K562 (cell line): ENCODE results near the gene GOLPH3L. TPM values are rescaled to one million over a fixed set of nuclear protein-coding genes. Genes with fewer than 3 reads are reported as not detected.

ENCODE experiments used
- ATAC-seq: fragments of 200-7000 bp; cut with Tn5 transposase; 3 replicates; pipeline ENCODE4 v1.9.1; 2020; ENCODE audit warnings: moderate library complexity
- BruUV-seq: library from RNA; stranded (reverse); fragments of 400-500 nt; replicated peaks from 2 replicates; lab custom pipeline; 2021; lab: Mats Ljungman, UMichigan
- CTCF ChIA-PET: fragments of 300-600 bp; formaldehyde crosslinking; extraction: SDS; loops from one replicate; lab custom pipeline; 2021; ENCODE audit warnings: low intra/inter-chr PET ratio; lab: Yijun Ruan, JAX
- POLR2A ChIA-PET: fragments of 300-600, 350-650 bp; sonication (Branson Sonifier 250); formaldehyde crosslinking; extraction: SDS; loops from one replicate; lab custom pipeline; 2021; ENCODE audit warnings: antibody characterized with exemption, inconsistent platforms; lab: Yijun Ruan, JAX
- DNase-seq, 4 experiments: peaks; one replicate each; pipeline versions ENCODE4 v3.0.0 to v3.0.0-alpha.2; 2011 to 2018; ENCODE audit warnings: low spot score in 3 of 4, mixed read lengths in 3 of 4; ENCODE audit errors: extremely low read depth in 1 of 4
- FAIRE-seq: peaks from 2 replicates; lab custom pipeline; 2011; peaks lifted over from hg19 to GRCh38; lab: Jason Lieb, UNC
- H2AFZ ChIP-seq: 2 replicates; pipeline ENCODE4 v1.6.0; 2011; ENCODE audit warnings: low read depth, low read length, control low read depth, inconsistent platforms
- H3K27ac ChIP-seq: fragments of 200-600 bp; 3 replicates; pipeline ENCODE4 v1.8.0; 2011; ENCODE audit warnings: low read depth, mild to moderate bottlenecking, control low read depth, inconsistent platforms, low read length, moderate library complexity, mixed read lengths; ENCODE audit errors: extremely low read depth
- H3K27me3 ChIP-seq, 2 experiments: fragments of 300-600 bp in 1 of 2; 2 replicates in 1 of 2; 3 replicates in 1 of 2; pipeline versions ENCODE4 v1.6.0 to v1.8.0; 2011; ENCODE audit warnings: inconsistent platforms in 2 of 2, low read length in 2 of 2, mild to moderate bottlenecking in 1 of 2, mixed read lengths in 1 of 2, moderate library complexity in 1 of 2; ENCODE audit not compliant: control insufficient read depth in 2 of 2, insufficient read depth in 2 of 2
- H3K36me3 ChIP-seq: fragments of 300-600 bp; 3 replicates; pipeline ENCODE4 v1.8.0; 2011; ENCODE audit warnings: mild to moderate bottlenecking, low read length, inconsistent platforms; ENCODE audit not compliant: control insufficient read depth, insufficient read depth
- H3K4me1 ChIP-seq, 2 experiments: fragments of 200-600 bp in 1 of 2; replicated peaks in 1 of 2; 2 replicates in 1 of 2; 3 replicates in 1 of 2; pipeline versions ENCODE4 v1.5.1 to v1.8.0; 2011; ENCODE audit warnings: inconsistent platforms in 2 of 2, low read length in 2 of 2, mild to moderate bottlenecking in 1 of 2, mixed read lengths in 1 of 2, moderate library complexity in 1 of 2; ENCODE audit not compliant: control insufficient read depth in 2 of 2, insufficient read depth in 2 of 2
- H3K4me2 ChIP-seq: 2 replicates; pipeline ENCODE4 v1.6.1; 2011; ENCODE audit warnings: low read length, control low read depth, inconsistent platforms, mixed read lengths; ENCODE audit not compliant: insufficient read depth
- H3K4me3 ChIP-seq: fragments of 200-600 bp; sonication (generic), shearing (Covaris generic); 2 replicates; pipeline ENCODE4 v1.5.1; 2016; ENCODE audit warnings: control low read depth, inconsistent platforms
- H3K79me2 ChIP-seq: fragments of 200-600 bp; 3 replicates; pipeline ENCODE4 v1.8.0; 2011; ENCODE audit warnings: low read length, inconsistent platforms; ENCODE audit not compliant: control insufficient read depth, insufficient read depth
- H3K9ac ChIP-seq, 2 experiments: 2 replicates each; pipeline versions ENCODE4 v1.6.0 to v1.6.1; 2011; ENCODE audit warnings: low read depth in 2 of 2, low read length in 2 of 2, control low read depth in 1 of 2, inconsistent platforms in 1 of 2, mild to moderate bottlenecking in 1 of 2, mixed read lengths in 1 of 2; ENCODE audit not compliant: insufficient read depth in 1 of 2
- H3K9me1 ChIP-seq: one replicate; pipeline ENCODE4 v1.6.0; 2011; ENCODE audit warnings: inconsistent platforms, mild to moderate bottlenecking, low read length, moderate library complexity; ENCODE audit not compliant: control insufficient read depth, insufficient read depth
- H3K9me3 ChIP-seq: replicated peaks from 2 replicates; pipeline ENCODE4 v1.5.1; 2011; ENCODE audit warnings: low read depth, low read length, inconsistent platforms; ENCODE audit not compliant: control insufficient read depth, insufficient read depth
- H4K20me1 ChIP-seq: replicated peaks from 2 replicates; pipeline ENCODE4 v1.6.1; 2011; ENCODE audit warnings: low read length, inconsistent platforms, mixed read lengths; ENCODE audit not compliant: control insufficient read depth, insufficient read depth
- ATF3 ChIP-seq, 2 experiments: fragments of 450-650 bp in 1 of 2; sonication (generic) in 1 of 2; formaldehyde crosslinking in 1 of 2; IDR thresholded peaks in 1 of 2; conservative IDR thresholded peaks in 1 of 2; 2 replicates each; pipeline versions ENCODE4 v1.6.1 to v1.8.1; 2016 to 2023; ENCODE audit warnings: mild to moderate bottlenecking in 2 of 2, moderate library complexity in 2 of 2, inconsistent platforms in 1 of 2, missing genetic modification reagents in 1 of 2
- CBFA2T2 ChIP-seq: fragments of 450-650 bp; conservative IDR thresholded peaks from 2 replicates; pipeline ENCODE4 v1.6.1; 2017; ENCODE audit warnings: mild to moderate bottlenecking
- CC2D1A ChIP-seq: fragments of 450-650 bp; IDR thresholded peaks from 2 replicates; pipeline ENCODE4 v1.6.1; 2017; ENCODE audit warnings: mild to moderate bottlenecking
- CHAMP1 ChIP-seq: fragments of 450-650 bp; IDR thresholded peaks from 2 replicates; pipeline ENCODE4 v1.6.1; 2016; ENCODE audit warnings: mild to moderate bottlenecking
- CHCHD3 ChIP-seq: fragments of 250-450 bp; sonication (Bioruptor Pico); IDR thresholded peaks from 2 replicates; pipeline ENCODE4 v2.1.2; 2022; ENCODE audit warnings: mild to moderate bottlenecking
- ETS2 ChIP-seq: IDR thresholded peaks from 2 replicates; pipeline ENCODE4 v1.6.1; 2016; ENCODE audit warnings: borderline replicate concordance, missing genetic modification characterization, mild to moderate bottlenecking, moderate library complexity, missing compliant biosample characterization; ENCODE audit not compliant: poor library complexity, severe bottlenecking
- FOXP4 ChIP-seq: sonication (generic); formaldehyde crosslinking; IDR thresholded peaks from 2 replicates; pipeline ENCODE4 v1.8.0; 2022; ENCODE audit warnings: mild to moderate bottlenecking, missing genetic modification reagents, borderline replicate concordance
- HLTF ChIP-seq: fragments of 450-650 bp; IDR thresholded peaks from 2 replicates; pipeline ENCODE4 v1.6.1; 2016
- KLF10 ChIP-seq: fragments of 250-450 bp; sonication (Bioruptor Pico); IDR thresholded peaks from 2 replicates; pipeline ENCODE4 v1.6.1; 2021; ENCODE audit warnings: matching md5 sums
- LEF1 ChIP-seq: fragments of 450-650 bp; IDR thresholded peaks from 2 replicates; pipeline ENCODE4 v1.6.1; 2016; ENCODE audit warnings: mild to moderate bottlenecking
- RBM14 ChIP-seq: fragments of 200-400 bp; formaldehyde crosslinking; IDR thresholded peaks from 2 replicates; pipeline ENCODE4 v1.6.1; 2018; ENCODE audit warnings: low read depth, mild to moderate bottlenecking, low read length, moderate library complexity, borderline replicate concordance; ENCODE audit not compliant: insufficient read depth
- ZBTB33 ChIP-seq: sonication (generic); formaldehyde crosslinking; IDR thresholded peaks from 2 replicates; pipeline ENCODE4 v1.8.1; 2023; ENCODE audit warnings: mild to moderate bottlenecking, missing genetic modification reagents
- ZC3H11A ChIP-seq: IDR thresholded peaks from 2 replicates; pipeline ENCODE4 v1.6.1; 2012; ENCODE audit warnings: low read depth, low read length, improper control_type of control experiment
- ZNF165 ChIP-seq: fragments of 250-450 bp; sonication (Bioruptor Pico); IDR thresholded peaks from 2 replicates; pipeline ENCODE4 v1.4.0; 2020; ENCODE audit warnings: borderline replicate concordance
- ZNF668 ChIP-seq: fragments of 250-450 bp; sonication (Bioruptor Pico); IDR thresholded peaks from 2 replicates; pipeline ENCODE4 v1.8.0; 2022; ENCODE audit warnings: mild to moderate bottlenecking, inconsistent platforms
- WGBS: fragments of 100-300 bp; shearing (Covaris generic); methylation state at CpG from one replicate; pipeline ENCODE4 v1.1.6; 2016; ENCODE audit warnings: low coverage, mixed read lengths; ENCODE audit not compliant: insufficient coverage; ENCODE audit errors: missing lambda C conversion rate; 5-methylcytosine and 5-hydroxymethylcytosine counted together
- in situ Hi-C: fragments of 300-500 bp; cut with MboI; formaldehyde crosslinking; loops from 4 replicates; pipeline ENCODE4 v1.15.0; 2018; ENCODE audit warnings: inconsistent platforms, mixed read lengths
- intact Hi-C: fragments of 100-400 bp; cut with micrococcal nuclease; formaldehyde crosslinking; loops from 2 replicates; pipeline ENCODE4 v1.14.2; 2022
- polyA plus RNA-seq, 8 experiments: library from polyadenylated mRNA; depleted of rRNA in 4 of 8; stranded (reverse) in 5 of 8; unstranded in 3 of 8; fragments of >200 nt; fragmentation: Nextera tagmentation in 2 of 8; fragmentation: Illumina TruSeq in 1 of 8; extraction: Ambion mirVana in 2 of 8; extraction: Trizol in 1 of 8; gene quantifications; 2 replicates each; pipeline versions ENCODE4 v1.2.1 to v1.2.3, GENCODE V29; 2011 to 2014; ENCODE audit warnings: inconsistent platforms in 1 of 8, missing spikeins in 1 of 8
- total RNA-seq, 7 experiments: library from RNA; depleted of rRNA in 6 of 7; stranded (reverse); fragments of >200 nt in 6 of 7; fragmentation: Illumina TruSeq in 2 of 7; extraction: Trizol in 2 of 7; gene quantifications; 2 replicates each; pipeline versions ENCODE4 v1.2.1 to v1.2.3, GENCODE V29; 2011 to 2021; ENCODE audit warnings: low replicate concordance in 1 of 7

Gene GOLPH3L
- total and polyA plus RNA-seq, 9 of the 15 experiments (the other 6 are each of a cell fraction or from before 2014, with no cell fraction given): 8.1 to 42.1 (median 21.6) TPM

- ATAC-seq: no peak
- H2AFZ ChIP-seq: no peak within 1 kb of the TSS
- no peak for DNase-seq
- no peaks in the 10 kb centered on the region for H3K9me1 ChIP-seq
- no peak for FAIRE-seq
- no peaks in the 10 kb centered on the region for H3K27me3 ChIP-seq
- TF ChIP-seq CHCHD3 (CRISPR knock-in tag) (no peak), ETS2 (tag) (no peak), LEF1 (no peak), HLTF (no peak), ZC3H11A (no peak), ZBTB33 (CRISPR knock-in tag) (peak; percentile 98), CBFA2T2 (no peak), CHAMP1 (peak; percentile 31; the same call in 1 of the 2 replicates), CC2D1A (0 out of 2 replicates have a peak, but pooled peaks have one; percentile 22), ZNF165 (no peak), FOXP4 (CRISPR knock-in tag) (no peak), KLF10 (CRISPR knock-in tag) (no peak), RBM14 (no peak), ZNF668 (CRISPR knock-in tag) (no peak), ATF3 (IDR thresholded peaks at IDR 0.05) (peak; percentile 42; the same call in 1 of the 2 replicates), ATF3 (CRISPR knock-in tag; conservative IDR thresholded peaks at IDR 0.05) (no peak)
- ChIA-PET CTCF (no interaction called here), POLR2A (no interaction called here)
- no peaks in the 10 kb centered on the region for H3K4me1 ChIP-seq
- H3K4me2 ChIP-seq: no peak within 1 kb of the TSS
- H3K27ac ChIP-seq: no peak within 1 kb of the TSS
- H3K9me3 ChIP-seq: peaks cover 3% of the 10 kb centered on the region; the same call in 1 of the 2 replicates
- intact Hi-C loops: no loop called here
- 96% methylated on average over 15 of the region's 24 CpGs for WGBS
- no TSS peak for BruUV-seq
- in situ Hi-C loops: no loop called here
- no peaks in the 10 kb centered on the region for H3K79me2 ChIP-seq
- no peak within 1 kb of the TSS for H3K9ac ChIP-seq
- no peak within 1 kb of the TSS for H3K4me3 ChIP-seq
- no peaks in the 10 kb centered on the region for H4K20me1 ChIP-seq
- H3K36me3 ChIP-seq: no peaks in the 10 kb centered on the region
Measured at GRCh38 chr1:150720703-150721102, 23.7 kb upstream of the GOLPH3L start, which contains the start of gene HORMAD1. Gene HORMAD1 (minus strand): TSS chr1:150720895. CDS start chr1:150719505, 1,390 bp downstream.
